NCI-H187 treated with DMSO at 0.1 percent for 48 hours (cell line): ENCODE data around the gene ANKRD37.
"Not testable (repeated sequence)": the region's sequence is repeated elsewhere in the genome, so short reads cannot be mapped to it uniquely, and the experiment has no call there.

Source experiments
- DNase-seq: peaks from one replicate; lab custom pipeline; 2025; lab: John Stamatoyannopoulos, UW

The ANKRD37 gene, protein sequence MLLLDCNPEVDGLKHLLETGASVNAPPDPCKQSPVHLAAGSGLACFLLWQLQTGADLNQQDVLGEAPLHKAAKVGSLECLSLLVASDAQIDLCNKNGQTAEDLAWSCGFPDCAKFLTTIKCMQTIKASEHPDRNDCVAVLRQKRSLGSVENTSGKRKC

GRCh38 chr4:185396724-185397385 is at the start of gene ANKRD37:
Gene ANKRD37 (plus strand): TSS chr4:185396841. CDS start chr4:185396924, 83 bp downstream.
- DNase-seq: no peak

DNA sequence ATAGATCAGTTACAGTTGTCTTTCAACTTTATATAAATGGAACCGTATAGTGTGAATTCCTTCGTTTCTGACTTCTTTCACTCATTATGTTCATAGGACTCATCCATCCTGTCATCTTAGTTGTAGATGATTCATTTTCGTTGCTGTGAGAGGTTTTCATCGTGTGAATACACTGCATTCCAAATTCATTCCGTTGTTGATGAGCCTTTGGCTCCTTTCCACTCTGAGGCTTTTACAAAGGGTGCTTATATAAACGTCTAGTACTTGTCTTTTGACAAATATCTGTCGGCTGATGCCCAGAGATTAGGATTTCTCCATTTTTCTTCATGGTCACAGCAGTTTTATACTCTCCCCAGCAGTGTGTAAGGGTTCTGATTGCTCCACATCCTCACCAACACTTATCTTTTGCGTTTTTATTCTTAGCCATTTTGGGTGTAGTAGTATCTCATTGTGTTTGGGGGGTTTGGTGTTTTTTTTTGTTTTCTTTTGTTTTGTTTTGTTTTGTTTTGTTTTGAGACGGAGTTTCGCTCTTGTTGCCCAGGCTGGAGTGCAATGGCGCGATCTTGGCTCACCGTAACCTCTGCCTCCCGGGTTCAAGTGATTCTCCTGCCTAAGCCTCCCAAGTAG is 49.6 kb upstream of the ANKRD37 start:
- DNase-seq: no peak

DNA sequence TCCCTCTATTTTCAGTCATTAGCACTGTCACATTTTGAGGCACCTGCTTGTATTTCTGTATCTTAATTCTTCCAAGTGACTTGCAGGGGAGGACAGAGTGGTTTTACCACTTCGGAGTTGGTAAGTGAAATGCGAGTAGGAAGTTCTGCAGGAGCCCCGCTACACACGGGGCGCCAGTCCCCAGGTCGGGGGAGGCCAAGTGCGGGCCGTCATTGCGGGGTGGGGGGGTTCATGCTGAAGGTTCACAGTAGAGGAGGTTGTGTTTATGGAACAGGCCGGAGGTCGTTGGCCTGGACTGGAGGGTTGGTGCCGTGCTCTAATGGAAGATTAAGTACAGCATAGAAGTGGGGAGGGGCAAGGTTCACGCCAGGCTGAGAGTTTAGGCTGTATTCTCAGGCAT is 45.0 kb upstream of the ANKRD37 start:
- no peak for DNase-seq

- no peak for DNase-seq
These were observed 44.4 kb upstream of the ANKRD37 start for GRCh38 chr4:185352202-185352601.

DNA sequence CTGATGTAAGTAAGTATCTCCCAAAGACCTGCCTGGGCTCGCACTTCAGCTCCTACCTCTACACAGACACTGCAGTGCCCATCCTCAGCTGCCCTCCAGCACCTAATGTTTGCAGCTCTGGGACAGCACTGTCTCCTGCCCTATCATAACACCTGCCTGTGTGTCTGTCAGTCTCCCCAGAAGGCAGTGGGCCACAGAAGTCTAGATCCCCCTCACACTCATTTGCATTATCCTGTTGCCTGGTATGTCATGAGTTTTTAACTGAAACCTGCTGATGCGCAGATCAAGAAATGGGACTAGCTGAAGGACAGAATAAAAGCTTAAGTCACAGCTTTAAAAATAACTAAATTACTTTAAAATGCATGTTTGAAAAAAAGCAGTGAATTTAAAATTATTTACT is 43.9 kb upstream of the ANKRD37 start:
- no peak for DNase-seq

- no peak for DNase-seq
These were observed 39.4 kb upstream of the ANKRD37 start for GRCh38 chr4:185357211-185357610.

DNA sequence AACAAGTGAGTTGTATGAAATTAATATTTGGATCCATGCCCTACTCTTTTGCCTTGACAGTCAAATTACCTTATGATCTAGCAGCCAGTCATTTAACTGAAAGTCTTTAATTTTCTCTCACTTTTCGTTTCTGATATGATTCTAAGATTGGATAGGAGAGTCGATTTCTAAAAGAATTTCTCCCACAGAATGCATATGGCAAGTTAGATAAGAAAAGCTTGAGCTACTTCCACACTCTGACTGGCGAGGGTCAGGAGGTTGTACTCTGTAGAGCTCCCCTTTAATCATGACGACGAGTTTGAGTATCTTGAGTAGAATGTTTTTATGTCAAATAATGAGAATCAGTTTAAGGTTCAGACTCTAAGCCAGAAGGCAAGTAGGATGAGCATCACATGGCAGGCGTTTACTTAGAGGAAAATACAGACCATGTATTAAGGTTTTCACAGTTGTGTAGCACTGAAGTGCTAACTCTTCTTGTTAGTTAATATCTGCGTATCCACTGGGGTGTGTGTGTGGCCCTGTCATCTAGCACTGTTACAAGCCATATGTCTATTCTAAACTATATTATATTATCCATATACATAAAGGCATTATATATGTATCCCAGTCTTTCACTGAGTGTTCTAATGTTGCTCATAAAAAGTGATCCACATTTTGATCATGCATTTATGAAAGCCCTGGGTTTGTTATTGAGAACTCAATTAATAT is 38.8 kb upstream of the ANKRD37 start:
- DNase-seq: no peak

GRCh38 chr4:185358514-185358913 is 38.1 kb upstream of the ANKRD37 start:
- no peak for DNase-seq

DNA sequence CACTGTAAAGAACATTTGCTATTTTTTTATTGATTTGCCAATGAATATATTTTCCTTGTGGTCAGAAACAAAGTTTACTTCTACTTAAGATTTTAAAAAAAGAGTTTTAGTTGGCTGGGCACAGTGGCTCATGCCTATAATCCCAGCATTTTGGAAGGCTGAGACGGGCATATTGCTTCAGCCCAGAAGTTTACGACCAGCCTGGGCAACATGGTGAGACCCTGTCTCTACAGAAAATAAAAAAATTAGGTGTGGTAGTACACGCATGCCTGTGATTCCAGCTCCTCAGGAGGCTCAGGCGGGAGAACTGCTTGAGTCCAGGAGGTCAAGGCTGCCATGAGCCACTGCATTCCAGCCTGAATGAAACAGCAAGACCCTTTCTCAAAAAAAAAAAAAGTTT is 37.7 kb upstream of the ANKRD37 start:
- no peak for DNase-seq

DNA sequence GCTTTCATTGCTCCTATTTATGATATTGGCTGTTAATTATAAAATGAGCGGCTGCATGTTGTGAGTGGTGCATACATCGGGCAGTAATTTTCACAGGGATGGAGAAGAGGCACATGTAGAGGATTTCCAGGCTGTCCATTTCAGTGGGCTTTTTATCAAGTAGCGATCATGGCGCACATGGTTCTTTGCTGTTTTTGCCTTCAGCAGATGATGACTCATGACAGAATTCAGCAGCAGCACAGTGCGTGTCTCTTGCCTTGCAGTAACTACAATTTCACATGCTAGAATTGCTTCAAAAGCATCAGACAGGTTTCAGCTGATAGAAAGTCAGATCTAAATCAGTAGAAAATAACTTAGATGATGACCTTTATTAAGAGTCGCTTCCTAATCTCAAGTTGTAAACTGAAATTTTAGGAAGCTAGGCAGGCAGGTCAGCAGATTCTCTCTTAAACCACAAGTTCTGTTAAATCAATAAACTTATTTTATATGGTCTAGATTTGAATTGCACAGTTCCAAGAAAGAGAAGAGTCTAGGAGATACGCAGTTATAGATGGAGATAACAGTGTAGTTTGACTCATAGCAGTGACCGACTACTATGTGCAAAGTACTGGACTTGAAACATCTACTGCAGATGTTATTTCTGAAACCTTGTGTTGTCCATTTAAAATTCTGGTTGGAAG is 36.7 kb upstream of the ANKRD37 start:
- DNase-seq: no peak

- DNase-seq: no peak
These were observed 34.8 kb upstream of the ANKRD37 start for GRCh38 chr4:185361872-185362271.

- DNase-seq: not testable (repeated sequence)
These were observed 34.1 kb upstream of the ANKRD37 start for GRCh38 chr4:185362570-185362969.

GRCh38 chr4:185363251-185363650 is 33.4 kb upstream of the ANKRD37 start:
- no peak for DNase-seq

DNA sequence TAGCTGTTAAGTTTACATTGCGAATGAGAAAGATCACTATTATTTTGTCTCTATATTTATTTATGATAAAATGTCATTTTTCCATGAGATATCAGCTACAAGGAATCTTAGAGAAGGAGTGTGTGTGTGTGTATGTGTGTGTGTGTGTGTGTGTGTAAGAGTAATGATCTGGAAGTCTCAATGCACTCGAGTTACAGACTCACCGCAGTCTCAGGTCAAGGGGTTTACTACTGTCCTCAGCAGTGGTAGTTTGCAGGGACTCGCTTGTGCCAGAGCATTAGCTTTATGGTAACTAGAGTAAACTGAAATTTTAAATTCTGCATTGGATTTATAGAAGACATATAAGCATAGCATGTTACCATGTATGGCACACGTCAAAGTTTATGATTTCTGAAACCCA is 31.8 kb upstream of the ANKRD37 start:
- no peak for DNase-seq

DNA sequence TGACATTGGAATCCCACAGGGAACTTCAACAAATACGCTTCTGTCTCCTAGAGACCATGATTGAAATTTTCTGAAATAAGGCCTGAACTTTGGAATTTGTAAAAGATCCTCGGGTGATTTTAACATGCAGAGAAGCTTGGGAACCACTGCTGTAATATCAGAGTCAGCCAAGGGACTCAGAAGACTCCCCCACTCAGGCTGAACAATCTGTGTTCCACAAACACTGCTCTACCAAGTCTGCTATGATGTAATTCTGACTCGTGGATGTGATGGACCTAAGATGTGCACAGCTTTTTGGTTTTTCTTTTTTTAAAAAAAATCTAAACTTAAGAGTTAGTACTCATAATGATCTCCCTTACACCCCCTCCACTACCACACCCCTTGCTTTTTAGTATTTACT is 26.9 kb upstream of the ANKRD37 start:
- DNase-seq: no peak

- DNase-seq: no peak
These were observed 26.2 kb upstream of the ANKRD37 start for GRCh38 chr4:185370268-185370949.

GRCh38 chr4:185371702-185372101 is 24.9 kb upstream of the ANKRD37 start:
- no peak for DNase-seq

GRCh38 chr4:185374027-185374426 is 22.6 kb upstream of the ANKRD37 start:
- DNase-seq: no peak

DNA sequence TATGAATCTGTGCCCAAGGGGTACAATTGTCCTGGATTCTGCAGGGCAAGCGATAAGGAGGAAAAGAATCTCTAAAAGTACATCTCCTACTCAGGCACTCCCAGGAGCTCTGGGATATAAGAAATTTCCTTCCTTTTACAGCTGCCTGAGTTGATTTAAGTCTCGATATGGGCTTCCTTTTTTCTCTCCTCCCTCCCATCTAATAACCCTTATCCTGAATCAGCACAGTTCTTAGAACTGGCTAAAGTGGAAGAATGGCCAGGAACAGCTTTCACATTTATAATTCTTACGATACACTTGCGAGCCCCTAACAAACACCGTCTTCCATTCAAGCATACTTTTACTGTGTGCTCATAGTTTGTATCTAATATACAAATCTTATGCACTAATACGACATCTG is 22.1 kb upstream of the ANKRD37 start:
- no peak for DNase-seq

DNA sequence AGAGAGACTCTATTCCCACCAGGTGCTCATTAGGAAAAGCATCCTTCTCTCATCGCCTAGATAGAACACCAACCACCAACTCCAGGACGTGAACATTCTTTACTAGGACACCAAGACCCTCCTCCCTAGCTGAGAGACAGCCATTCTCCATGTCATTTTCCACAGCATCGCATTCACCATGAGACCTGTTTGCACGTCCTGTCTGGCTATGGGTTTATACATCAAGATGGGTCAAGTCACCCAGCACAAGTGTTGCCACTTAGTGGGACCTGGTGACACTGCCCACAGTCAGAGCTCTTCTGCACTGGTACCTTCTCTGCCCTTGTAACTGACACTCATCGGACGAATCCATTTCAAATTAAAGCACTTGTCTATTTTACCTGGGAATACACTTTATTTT is 18.4 kb upstream of the ANKRD37 start:
- no peak for DNase-seq

- no peak for DNase-seq
These were observed 17.0 kb upstream of the ANKRD37 start for GRCh38 chr4:185379326-185380295.
